ENCODE results near the gene KAT2A. TPM values are rescaled to one million over a fixed set of nuclear protein-coding genes. Genes with fewer than 3 reads are reported as not detected.

KAT2A gene
- total and polyA plus RNA-seq, 9 of the 15 experiments (the other 6 are each of a cell fraction or from before 2014, with no cell fraction given), result 1.5 to 80.4 (median 31.9) TPM

GRCh38 chr17:42160531-42160910 lies 39.4 kb upstream of the KAT2A start:
- no peak overlapping the region for H2AFZ ChIP-seq (ENCODE audit: low read depth, low read length)
- H3K9ac ChIP-seq (ENCODE audit: insufficient read depth in 1 of 2, low read depth in 2 of 2, low read length in 2 of 2), result no peak overlapping the region
- in situ Hi-C loops (cut with MboI) (no loop called here), intact Hi-C loops (cut with micrococcal nuclease) (no loop called here)
- H3K36me3 ChIP-seq (ENCODE audit: control insufficient read depth, insufficient read depth, low read length), result no peaks in the 10 kb centered on the region
- FAIRE-seq (no peak), ATAC-seq (no peak), DNase-seq (ENCODE audit: extremely low read depth in 1 of 4, low spot score in 3 of 4) (no peak)
- CTCF ChIA-PET (ENCODE audit: low intra/inter-chr PET ratio), result no interaction called here
- H3K4me1 ChIP-seq (replicated peaks in 1 of 2; ENCODE audit: control insufficient read depth in 2 of 2, insufficient read depth in 2 of 2, low read length in 2 of 2), result peaks cover 7 to 30% of the 10 kb centered on the region in 2 experiments; a peak in 3 of 5 replicates
- H3K4me2 ChIP-seq (ENCODE audit: insufficient read depth, low read length), result no peak overlapping the region
- no peak overlapping the region for H3K4me3 ChIP-seq
- no peaks in the 10 kb centered on the region; the same call in 1 of the 2 replicates for H4K20me1 ChIP-seq (replicated peaks; ENCODE audit: control insufficient read depth, insufficient read depth, low read length)
- no peak overlapping the region for H3K27ac ChIP-seq (ENCODE audit: extremely low read depth, low read depth, low read length)
- peaks cover 4% of the 10 kb centered on the region for H3K9me1 ChIP-seq (ENCODE audit: control insufficient read depth, insufficient read depth, low read length)
- no peaks in the 10 kb centered on the region for H3K79me2 ChIP-seq (ENCODE audit: control insufficient read depth, insufficient read depth, low read length)
- POLR2A ChIA-PET, result interaction anchor here (1.0 kb wide), 1 partner anchor 8 kb away, joined by 3 read pairs; no protein-coding TSS in a partner anchor
- no peaks in the 10 kb centered on the region for H3K9me3 ChIP-seq (replicated peaks; ENCODE audit: control insufficient read depth, insufficient read depth, low read depth, low read length)
- H3K27me3 ChIP-seq (ENCODE audit: control insufficient read depth in 2 of 2, insufficient read depth in 2 of 2, low read length in 2 of 2), result no peaks in the 10 kb centered on the region
- BruUV-seq (replicated peaks), result no TSS peak
- WGBS (ENCODE audit: insufficient coverage, low coverage, missing lambda C conversion rate), result 92% methylated on average over 7 of the region's 7 CpGs
- no peak for TF ChIP-seq TFE3 (CRISPR knock-in tag; IDR thresholded peaks at IDR 0.05)
- TF ChIP-seq PHTF2 (CRISPR knock-in tag; IDR thresholded peaks at IDR 0.05), result no peak
- TF ChIP-seq HINFP (tag; conservative IDR thresholded peaks at IDR 0.05; ENCODE audit: low read depth), result no peak
- TF ChIP-seq ZBTB5 (IDR thresholded peaks at IDR 0.05), result no peak
- no peak for TF ChIP-seq ZBTB9 (CRISPR knock-in tag; IDR thresholded peaks at IDR 0.05)
- TF ChIP-seq GABPA (tag; conservative IDR thresholded peaks at IDR 0.05; ENCODE audit: low read depth), result no peak
- no peak for TF ChIP-seq AFF4 (CRISPR knock-in tag; IDR thresholded peaks at IDR 0.05)
- no peak for TF ChIP-seq RBM22 (IDR thresholded peaks at IDR 0.05; ENCODE audit: low read depth, low read length, poor library complexity, severe bottlenecking)
- TF ChIP-seq HCFC1 (IDR thresholded peaks at IDR 0.05; ENCODE audit: low read depth, low read length), result no peak
